ENCODE results near the gene PNMA8C.

- TF ChIP-seq POLR2A (IDR thresholded peaks at IDR 0.05): no peak
- TF ChIP-seq CTCF (IDR thresholded peaks at IDR 0.05): no peak
Measured at GRCh38 chr19:46380690-46381089, 48.0 kb downstream of the PNMA8C start.
